CD4-positive, alpha-beta T cell (primary cell): ENCODE data around the gene MIS12. TPM values are rescaled to one million over a fixed set of nuclear protein-coding genes. Genes with fewer than 3 reads are reported as not detected.

Experiments
- ATAC-seq: fragments of 200-7000 bp; cut with Tn5 transposase; one replicate; pipeline ENCODE4 v1.10.0; 2022; ENCODE audit warnings: mild to moderate bottlenecking; ENCODE audit not compliant: poor library complexity
- CTCF ChIA-PET: fragments of 350-600 bp; sonication (Branson Sonifier 250); formaldehyde crosslinking; loops from one replicate; lab custom pipeline; 2021; ENCODE audit warnings: antibody characterized with exemption, inconsistent platforms; lab: Charles Lee
- POLR2A ChIA-PET: fragments of 350-600 bp; sonication (Branson Sonifier 250); formaldehyde crosslinking; loops from one replicate; lab custom pipeline; 2021; ENCODE audit warnings: antibody characterized with exemption, inconsistent platforms; lab: Charles Lee
- DNase-seq, 14 experiments: peaks; one replicate each; pipeline ENCODE4 v3.0.0-alpha.2; 2013 to 2020; ENCODE audit warnings: mixed read lengths in 2 of 14
- H3K27ac ChIP-seq, 2 donors: one replicate each; pipeline versions ENCODE4 v1.5.1 to v1.7.0; 2013; ENCODE audit warnings: low read length in 2 of 2, low read depth in 1 of 2, mild to moderate bottlenecking in 1 of 2
- H3K27me3 ChIP-seq, 2 experiments: 1 replicate in 1 of 2; 2 replicates in 1 of 2; pipeline versions ENCODE4 v1.6.1 to v1.7.0; 2013; ENCODE audit warnings: low read length in 2 of 2, control low read depth in 1 of 2, mild to moderate bottlenecking in 1 of 2, moderate library complexity in 1 of 2; ENCODE audit not compliant: insufficient read depth in 2 of 2, control insufficient read depth in 1 of 2
- H3K36me3 ChIP-seq: one replicate; pipeline ENCODE4 v1.6.1; 2013; ENCODE audit warnings: low read length, control low read depth; ENCODE audit not compliant: insufficient read depth
- H3K4me1 ChIP-seq: one replicate; pipeline ENCODE4 v1.6.1; 2013; ENCODE audit warnings: low read length, control low read depth; ENCODE audit not compliant: insufficient read depth
- H3K4me3 ChIP-seq: one replicate; pipeline ENCODE4 v1.5.1; 2013; ENCODE audit warnings: mild to moderate bottlenecking, low read length, moderate library complexity
- H3K9me3 ChIP-seq, 2 experiments: 1 replicate in 1 of 2; 2 replicates in 1 of 2; pipeline versions ENCODE4 v1.6.1 to v1.7.0; 2013; ENCODE audit warnings: low read length in 2 of 2, mild to moderate bottlenecking in 2 of 2, control low read depth in 1 of 2, moderate library complexity in 1 of 2; ENCODE audit not compliant: control insufficient read depth in 1 of 2, insufficient read depth in 1 of 2
- H3K27ac Mint-ChIP-seq: one replicate; pipeline ENCODE4 v1.8.0; 2020; ENCODE audit warnings: mixed read lengths
- H3K27me3 Mint-ChIP-seq: one replicate; pipeline ENCODE4 v1.8.0; 2021; ENCODE audit warnings: mixed read lengths
- H3K36me3 Mint-ChIP-seq: one replicate; pipeline ENCODE4 v1.8.0; 2021; ENCODE audit warnings: low read depth, mixed read lengths
- H3K4me1 Mint-ChIP-seq: one replicate; pipeline ENCODE4 v1.8.0; 2021; ENCODE audit warnings: low read depth, mixed read lengths
- H3K4me3 Mint-ChIP-seq: one replicate; pipeline ENCODE4 v1.8.0; 2020; ENCODE audit warnings: mild to moderate bottlenecking, mixed read lengths
- H3K9me3 Mint-ChIP-seq: one replicate; pipeline ENCODE4 v1.8.0; 2020; ENCODE audit warnings: mixed read lengths
- CTCF ChIP-seq: fragments of 200-600 bp; IDR thresholded peaks from one replicate; pipeline ENCODE4 v1.8.0; 2022; ENCODE audit warnings: antibody characterized with exemption, mild to moderate bottlenecking
- intact Hi-C, 2 experiments: fragments of 100-400 bp; cut with DNase I in 1 of 2; cut with micrococcal nuclease in 1 of 2; formaldehyde crosslinking; loops; one replicate each; pipeline versions ENCODE4 v1.15.1 to v1.9.0; 2023 to 2025; cut with DNase I, micrococcal nuclease
- total RNA-seq, 174 experiments: library from RNA in 2 of 174; stranded (reverse) in 2 of 174; gene quantifications; one replicate each; pipeline ENCODE4 v1.2.3 and lab custom pipeline; 2021 to 2026

Gene MIS12
- total RNA-seq, 2 experiments from 2014 or later = 19.2 to 20.3 TPM

GRCh38 chr17:5513628-5514027 lies 27.3 kb downstream of the MIS12 start:
- H3K36me3 ChIP-seq = peaks cover 54% of the 10 kb centered on the region
- H3K4me3 Mint-ChIP-seq = peak overlapping the region; percentile 42

GRCh38 chr17:5514976-5515375 lies 28.6 kb downstream of the MIS12 start:
- Histone ChIP-seq H3K4me3 (no peak overlapping the region), H3K36me3 (peaks cover 49% of the 10 kb centered on the region), H3K27me3 (no peaks in the 10 kb centered on the region), H3K27ac (no peak overlapping the region), H3K4me1 (peaks cover 25% of the 10 kb centered on the region), H3K9me3 (no peaks in the 10 kb centered on the region)
- CTCF ChIA-PET = interaction anchor here (1.0 kb wide), 1 partner anchor 12 kb away, joined by 3 read pairs; no protein-coding TSS in a partner anchor
- ATAC-seq (no peak), DNase-seq (no peak)
- Mint-ChIP-seq H3K27ac (no peak overlapping the region), H3K36me3 (peaks cover 74% of the 10 kb centered on the region), H3K9me3 (peaks cover 4% of the 10 kb centered on the region), H3K4me1 (peaks cover 39% of the 10 kb centered on the region), H3K4me3 (no peak overlapping the region), H3K27me3 (no peaks in the 10 kb centered on the region)
- no peak for TF ChIP-seq CTCF
- POLR2A ChIA-PET = interaction anchor here (0.6 kb wide), 1 partner anchor 9 kb away, joined by 4 read pairs; no protein-coding TSS in a partner anchor
- intact Hi-C loops = no loop called here

More at GRCh38 chr17:5513628-5514027, 27.3 kb downstream of the MIS12 start:
- peak overlapping the region; percentile 81 for H3K27ac Mint-ChIP-seq
- peaks cover 87% of the 10 kb centered on the region for H3K36me3 Mint-ChIP-seq
- Histone ChIP-seq H3K4me1 (peaks cover 25% of the 10 kb centered on the region), H3K4me3 (no peak overlapping the region), H3K9me3 (no peaks in the 10 kb centered on the region), H3K27me3 (no peaks in the 10 kb centered on the region), H3K27ac (no peak overlapping the region)
- no peak for TF ChIP-seq CTCF
- H3K27me3 Mint-ChIP-seq = no peaks in the 10 kb centered on the region
- intact Hi-C loops = loop anchor here in 1 of 2 experiments (1.0 kb wide), 1 partner anchor 27 kb away; the partner anchor contains the start of genes DERL2 and MIS12
- CTCF ChIA-PET = no interaction called here
- POLR2A ChIA-PET = no interaction called here
- ATAC-seq (peak; percentile 88), DNase-seq (peak in 4 of 14 experiments; percentile 10 to 78 (median 53))
- peaks cover 4% of the 10 kb centered on the region for H3K9me3 Mint-ChIP-seq
- H3K4me1 Mint-ChIP-seq = peaks cover 39% of the 10 kb centered on the region

GRCh38 chr17:5516060-5516792 lies 29.9 kb downstream of the MIS12 start:
- Histone ChIP-seq H3K9me3 (no peaks in the 10 kb centered on the region), H3K36me3 (peaks cover 62% of the 10 kb centered on the region), H3K4me1 (peaks cover 25% of the 10 kb centered on the region), H3K4me3 (no peak overlapping the region), H3K27ac (no peak overlapping the region), H3K27me3 (no peaks in the 10 kb centered on the region)
- Mint-ChIP-seq H3K27ac (no peak overlapping the region), H3K4me1 (peaks cover 39% of the 10 kb centered on the region), H3K27me3 (no peaks in the 10 kb centered on the region), H3K9me3 (peaks cover 4% of the 10 kb centered on the region), H3K36me3 (peaks cover 84% of the 10 kb centered on the region), H3K4me3 (no peak overlapping the region)
- POLR2A ChIA-PET = interaction anchor here (1.2 to 3.0 kb wide), 3 partner anchors 11 to 18 kb away, joined by 3 to 10 read pairs (median 6); a partner anchor contains a TSS
- TF ChIP-seq CTCF = no peak
- ATAC-seq (no peak), DNase-seq (no peak)
- intact Hi-C loops = no loop called here
- CTCF ChIA-PET = no interaction called here
